GM12891 (cell line): ENCODE results near the gene DMAP1.

Experiments
- POLR2A ChIP-seq: IDR thresholded peaks from 2 replicates; pipeline ENCODE4 v1.6.1; 2011; ENCODE audit warnings: low read depth, low read length, control low read depth
- POLR2AphosphoS5 ChIP-seq: IDR thresholded peaks from 2 replicates; pipeline ENCODE4 v1.6.1; 2011; ENCODE audit warnings: low read depth, low read length, control low read depth

- TF ChIP-seq POLR2AphosphoS5 = no peak
- TF ChIP-seq POLR2A = no peak
Measured at GRCh38 chr1:44220755-44221154, 7.5 kb downstream of the DMAP1 start.
